ENCODE results near the gene PCGF1.
"Not testable (repeated sequence)": the region's sequence is repeated elsewhere in the genome, so short reads cannot be mapped to it uniquely, and the experiment has no call there.

The PCGF1 gene

GRCh38 chr2:74498500-74499266 lies 8.8 kb downstream of the PCGF1 start:
- DNase-seq: no peak

- DNase-seq: no peak
Measured at GRCh38 chr2:74497777-74498499, 9.6 kb downstream of the PCGF1 start.

DNA sequence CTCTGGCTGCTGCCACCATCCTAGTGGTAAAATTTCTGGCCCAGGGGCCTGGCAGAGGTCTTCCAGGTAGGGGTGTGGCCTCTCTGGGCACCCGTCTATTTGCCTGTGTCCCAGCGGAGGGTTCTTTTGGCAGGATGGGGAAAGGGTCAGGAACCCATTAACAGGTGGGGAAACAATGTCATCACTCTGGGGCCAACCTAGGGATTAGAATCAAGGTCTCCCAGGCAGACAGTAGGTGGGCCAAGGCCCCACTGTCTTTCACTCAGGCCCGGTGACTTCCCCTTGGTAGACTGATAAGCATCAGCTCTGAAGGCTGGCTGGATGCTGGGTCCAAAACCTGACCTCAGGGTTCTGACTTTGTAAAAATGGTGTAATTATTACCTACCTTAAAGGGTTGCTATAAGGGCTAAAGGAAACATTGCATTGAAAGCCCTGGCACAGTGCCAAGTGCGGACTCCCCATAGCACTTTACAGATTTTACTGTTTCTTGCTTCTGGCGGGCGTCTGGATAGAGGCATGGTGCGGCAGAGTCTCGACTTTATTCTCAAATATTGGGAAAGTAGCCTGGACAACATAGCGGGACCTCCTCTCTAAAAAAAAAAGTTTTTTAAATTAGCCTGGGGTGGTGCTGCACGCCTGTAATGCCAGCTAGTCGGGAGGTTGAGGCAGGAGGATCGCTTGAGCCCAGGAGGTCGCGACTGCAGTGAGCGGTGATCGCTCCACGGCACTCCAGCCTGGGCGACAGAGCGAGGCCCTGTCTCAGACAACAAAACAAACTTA lies 10.3 kb downstream of the PCGF1 start:
- no peak for DNase-seq

GRCh38 chr2:74495440-74495839 lies 12.1 kb downstream of the PCGF1 start:
- no peak for DNase-seq

- no peak for DNase-seq
Measured at GRCh38 chr2:74493546-74493945, 13.9 kb downstream of the PCGF1 start.

DNA sequence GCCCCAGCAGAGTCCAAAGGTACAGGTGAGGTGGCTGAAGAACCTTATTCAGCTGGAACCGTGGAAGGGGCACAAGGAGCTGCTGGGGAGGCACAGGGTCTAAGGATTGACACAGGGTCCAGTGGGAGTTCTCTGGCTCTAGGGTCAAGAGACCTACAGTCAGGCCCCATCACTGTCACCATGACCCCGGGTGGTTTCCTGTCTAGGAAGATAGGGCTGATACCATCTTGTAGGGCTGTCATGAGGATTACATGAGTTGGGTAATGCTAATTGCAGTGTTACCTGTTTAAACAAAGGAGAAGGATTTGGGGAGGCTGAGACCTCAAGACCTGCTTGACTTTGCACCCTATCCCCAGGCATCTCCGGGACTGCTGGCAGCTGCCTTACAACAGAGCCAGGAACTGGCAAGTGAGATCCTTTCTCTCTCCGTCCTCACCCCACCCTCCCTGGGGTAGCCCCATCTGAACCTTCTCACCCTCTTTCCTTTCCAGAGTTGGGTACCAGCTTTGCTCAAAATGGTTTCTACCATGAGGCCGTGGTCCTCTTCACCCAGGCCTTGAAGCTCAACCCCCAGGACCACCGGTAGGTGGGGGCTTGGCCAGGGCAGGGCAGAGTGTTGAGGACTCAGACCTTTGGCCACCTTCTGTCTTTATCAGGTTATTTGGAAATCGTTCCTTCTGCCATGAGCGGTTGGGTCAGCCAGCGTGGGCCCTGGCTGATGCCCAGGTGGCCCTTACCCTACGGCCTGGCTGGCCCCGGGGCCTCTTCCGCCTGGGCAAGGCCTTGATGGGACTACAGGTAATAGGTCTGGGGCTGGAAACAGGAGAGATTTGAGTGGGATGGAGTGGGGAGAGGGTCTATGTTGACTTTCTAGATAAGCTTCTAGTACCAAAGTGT lies 15.6 kb downstream of the PCGF1 start:
- no peak for DNase-seq

GRCh38 chr2:74489906-74490305 lies 17.6 kb downstream of the PCGF1 start:
- DNase-seq: no peak

- DNase-seq: no peak
Measured at GRCh38 chr2:74488643-74489481, 18.6 kb downstream of the PCGF1 start.

GRCh38 chr2:74486141-74486540 lies 21.4 kb downstream of the PCGF1 start:
- DNase-seq: no peak

- DNase-seq: not testable (repeated sequence)
Measured at GRCh38 chr2:74483675-74484164, 23.8 kb downstream of the PCGF1 start.

- peak; percentile 95 for DNase-seq
Measured at GRCh38 chr2:74482801-74483674, 24.5 kb downstream of the PCGF1 start, which contains the start of the genes CCDC142 and TTC31. TSS of gene CCDC142 (minus strand) at chr2:74482998. CDS start at chr2:74482837, 161 bp downstream. TSS of gene TTC31 (plus strand) at chr2:74483081. CDS start at chr2:74483096, 15 bp downstream.

- no peak for DNase-seq
Measured at GRCh38 chr2:74481961-74482800, 25.3 kb downstream of the PCGF1 start.

GRCh38 chr2:74481431-74481830 lies 26.1 kb downstream of the PCGF1 start:
- DNase-seq: no peak

GRCh38 chr2:74474899-74475298 lies 32.6 kb downstream of the PCGF1 start:
- no peak for DNase-seq

- DNase-seq: no peak
Measured at GRCh38 chr2:74474481-74474880, 33.0 kb downstream of the PCGF1 start.

- DNase-seq: no peak
Measured at GRCh38 chr2:74472945-74473258, 34.6 kb downstream of the PCGF1 start.

GRCh38 chr2:74472086-74472944 lies 35.2 kb downstream of the PCGF1 start, which contains the start of gene MRPL53:
TSS of gene MRPL53 (minus strand) at chr2:74472680. CDS start at chr2:74472660, 20 bp downstream.
- peak; percentile 84 for DNase-seq

All from kidney glomerular epithelial cell (primary cell).